H1 (cell line): ENCODE results near the gene GTF2B. TPM values are rescaled to one million over a fixed set of nuclear protein-coding genes. Genes with fewer than 3 reads are reported as not detected.
"Not testable (repeated sequence)": the region's sequence is repeated elsewhere in the genome, so short reads cannot be mapped to it uniquely, and the experiment has no call there.

ENCODE experiments used
- CTCF ChIA-PET: fragments of 300-600 bp; sonication (Branson Sonifier 250); formaldehyde crosslinking; loops from one replicate; lab custom pipeline; 2021; ENCODE audit not compliant: partially characterized antibody; lab: Charles Lee
- POLR2A ChIA-PET: fragments of 300-600 bp; sonication (Branson Sonifier 250); formaldehyde crosslinking; loops from one replicate; lab custom pipeline; 2021; ENCODE audit warnings: inconsistent platforms; ENCODE audit not compliant: partially characterized antibody; lab: Charles Lee
- DNase-seq, 2 experiments: peaks; one replicate each; pipeline versions ENCODE4 v3.0.0 to v3.0.0-alpha.2; 2010 to 2022; ENCODE audit warnings: low spot score in 2 of 2, low read depth in 1 of 2, mixed read lengths in 1 of 2
- FAIRE-seq: peaks from 2 replicates; lab custom pipeline; 2011; peaks lifted over from hg19 to GRCh38; lab: Jason Lieb, UNC
- H2AFZ ChIP-seq: 2 replicates; pipeline ENCODE4 v1.8.1; 2012; ENCODE audit warnings: low read length, inconsistent platforms
- H2AK5ac ChIP-seq: 2 replicates; pipeline ENCODE4 v1.6.1; 2013; ENCODE audit warnings: low read depth, low read length
- H2BK120ac ChIP-seq: replicated peaks from 2 replicates; pipeline ENCODE3; 2013; ENCODE audit warnings: low read depth, low read length, inconsistent platforms
- H2BK12ac ChIP-seq: 2 replicates; pipeline ENCODE4 v1.6.1; 2013; ENCODE audit warnings: low read depth, low read length
- H2BK15ac ChIP-seq: 2 replicates; pipeline ENCODE4 v1.6.1; 2013; ENCODE audit warnings: low read length
- H2BK20ac ChIP-seq: 2 replicates; pipeline ENCODE4 v1.6.1; 2013; ENCODE audit warnings: low read length
- H2BK5ac ChIP-seq: 2 replicates; pipeline ENCODE4 v1.6.1; 2013; ENCODE audit warnings: low read depth, low read length
- H3K14ac ChIP-seq: 2 replicates; pipeline ENCODE4 v1.6.1; 2013; ENCODE audit warnings: inconsistent platforms; ENCODE audit not compliant: insufficient read length
- H3K18ac ChIP-seq: 2 replicates; pipeline ENCODE4 v1.6.1; 2013; ENCODE audit warnings: low read length; ENCODE audit errors: extremely low read depth
- H3K23ac ChIP-seq: 2 replicates; pipeline ENCODE4 v1.6.1; 2013; ENCODE audit warnings: inconsistent platforms; ENCODE audit not compliant: insufficient read length
- H3K23me2 ChIP-seq: 2 replicates; pipeline ENCODE4 v1.6.1; 2013; ENCODE audit warnings: low read depth, low read length
- H3K27ac ChIP-seq: 2 replicates; pipeline ENCODE4 v1.6.1; 2011; ENCODE audit warnings: low read depth, low read length, inconsistent platforms
- H3K27me3 ChIP-seq, 4 experiments: replicated peaks in 1 of 4; 1 replicate in 1 of 4; 2 replicates in 3 of 4; pipeline versions ENCODE4 v1.6.1 to v1.8.1; 2011 to 2013; ENCODE audit warnings: low read length in 3 of 4, mild to moderate bottlenecking in 3 of 4, inconsistent platforms in 2 of 4, mixed read lengths in 2 of 4, moderate library complexity in 1 of 4; ENCODE audit not compliant: control insufficient read depth in 3 of 4, insufficient read depth in 3 of 4; ENCODE audit errors: extremely low read depth in 1 of 4
- H3K36me3 ChIP-seq, 4 experiments: 2 replicates each; pipeline versions ENCODE4 v1.6.1 to v1.8.1; 2011 to 2013; ENCODE audit warnings: mild to moderate bottlenecking in 4 of 4, low read length in 3 of 4, moderate library complexity in 2 of 4, control low read depth in 1 of 4, inconsistent platforms in 1 of 4; ENCODE audit not compliant: insufficient read depth in 4 of 4, control insufficient read depth in 2 of 4
- H3K4ac ChIP-seq: replicated peaks from 2 replicates; pipeline ENCODE3; 2013; ENCODE audit warnings: low read length, low read depth, mixed read lengths, inconsistent platforms; ENCODE audit not compliant: insufficient read length
- H3K4me1 ChIP-seq, 4 experiments: replicated peaks in 1 of 4; 1 replicate in 1 of 4; 2 replicates in 3 of 4; pipeline versions ENCODE4 v1.6.1 to v1.8.1; 2011 to 2013; ENCODE audit warnings: low read length in 3 of 4, inconsistent platforms in 2 of 4, mixed read lengths in 1 of 4; ENCODE audit not compliant: insufficient read depth in 4 of 4, control insufficient read depth in 3 of 4
- H3K4me2 ChIP-seq, 2 experiments: 2 replicates each; pipeline versions ENCODE4 v1.6.1 to v1.8.1; 2011 to 2013; ENCODE audit warnings: low read depth in 2 of 2, low read length in 2 of 2, control low read depth in 1 of 2, inconsistent platforms in 1 of 2, mild to moderate bottlenecking in 1 of 2; ENCODE audit not compliant: insufficient read depth in 1 of 2
- H3K4me3 ChIP-seq, 4 experiments: fragments of 200-600, 300-600 bp in 1 of 4; sonication (generic), shearing (Covaris generic), sonication (Bioruptor Twin) in 1 of 4; 2 replicates each; pipeline versions ENCODE4 v1.5.1 to v1.8.1; 2011 to 2016; ENCODE audit warnings: low read length in 4 of 4, low read depth in 3 of 4, control low read depth in 2 of 4, inconsistent platforms in 2 of 4, mild to moderate bottlenecking in 2 of 4, mixed read lengths in 1 of 4, moderate library complexity in 1 of 4; ENCODE audit not compliant: insufficient read depth in 2 of 4; ENCODE audit errors: extremely low read depth in 1 of 4
- H3K56ac ChIP-seq: replicated peaks from 2 replicates; pipeline ENCODE3; 2013; ENCODE audit warnings: low read depth, mild to moderate bottlenecking, mixed read lengths, low read length, inconsistent platforms; ENCODE audit not compliant: insufficient read length
- H3K79me1 ChIP-seq: 2 replicates; pipeline ENCODE4 v1.6.1; 2013; ENCODE audit warnings: low read depth, low read length, control low read depth
- H3K79me2 ChIP-seq, 2 experiments: 2 replicates each; pipeline versions ENCODE4 v1.6.1 to v1.8.1; 2012 to 2013; ENCODE audit warnings: low read length in 2 of 2, mild to moderate bottlenecking in 2 of 2, inconsistent platforms in 1 of 2; ENCODE audit not compliant: insufficient read depth in 2 of 2, control insufficient read depth in 1 of 2
- H3K9ac ChIP-seq, 4 experiments: replicated peaks in 1 of 4; 1 replicate in 1 of 4; 2 replicates in 3 of 4; pipeline versions ENCODE4 v1.6.1 to v1.8.1; 2011 to 2013; ENCODE audit warnings: low read depth in 3 of 4, low read length in 3 of 4, control low read depth in 2 of 4, mild to moderate bottlenecking in 2 of 4, moderate library complexity in 2 of 4, inconsistent platforms in 1 of 4; ENCODE audit errors: extremely low read depth in 1 of 4
- H3K9me3 ChIP-seq, 2 experiments: 2 replicates each; pipeline versions ENCODE4 v1.6.1 to v1.8.1; 2012 to 2013; ENCODE audit warnings: mild to moderate bottlenecking in 2 of 2, moderate library complexity in 2 of 2, control low read depth in 1 of 2, inconsistent platforms in 1 of 2, low read depth in 1 of 2, low read length in 1 of 2, mixed read lengths in 1 of 2; ENCODE audit not compliant: insufficient read depth in 2 of 2
- H4K20me1 ChIP-seq, 2 experiments: replicated peaks in 1 of 2; 2 replicates each; pipeline versions ENCODE3 to v1.8.1; 2011 to 2013; ENCODE audit warnings: inconsistent platforms in 2 of 2, low read length in 2 of 2, mild to moderate bottlenecking in 1 of 2; ENCODE audit not compliant: insufficient read depth in 2 of 2, control insufficient read depth in 1 of 2
- H4K5ac ChIP-seq: 2 replicates; pipeline ENCODE4 v1.6.1; 2013; ENCODE audit warnings: low read length, low read depth, mixed read lengths, inconsistent platforms; ENCODE audit not compliant: insufficient read length
- H4K8ac ChIP-seq: 2 replicates; pipeline ENCODE4 v1.8.0; 2013; ENCODE audit warnings: mild to moderate bottlenecking, moderate library complexity, low read length, inconsistent platforms; ENCODE audit not compliant: insufficient read depth; ENCODE audit errors: extremely low read depth
- H4K91ac ChIP-seq: replicated peaks from 2 replicates; pipeline ENCODE3; 2013; ENCODE audit warnings: low read length, mixed read lengths, inconsistent platforms; ENCODE audit not compliant: insufficient read length
- WGBS, 2 experiments: shearing (Covaris generic) in 1 of 2; methylation state at CpG; one replicate each; pipeline versions ENCODE4 v1.1.6 to v1.1.7; 2013 to 2015; ENCODE audit warnings: low lambda C conversion rate in 2 of 2, mixed read lengths in 2 of 2, inconsistent platforms in 1 of 2, low coverage in 1 of 2, missing lambda C conversion rate in 1 of 2; ENCODE audit not compliant: insufficient replicate concordance in 2 of 2, insufficient coverage in 1 of 2, insufficient read length in 1 of 2; ENCODE audit errors: extremely low coverage in 1 of 2, missing lambda C conversion rate in 1 of 2; 5-methylcytosine and 5-hydroxymethylcytosine counted together
- polyA plus RNA-seq, 7 experiments: library from polyadenylated mRNA; depleted of rRNA in 3 of 7; stranded (reverse) in 5 of 7; unstranded in 2 of 7; fragments of >200 nt in 5 of 7; fragments of 200-250 nt in 2 of 7; gene quantifications; 1 replicate in 5 of 7; 2 replicates in 1 of 7; 4 replicates in 1 of 7; pipeline versions ENCODE4 v1.2.1 to v1.2.3, GENCODE V29; 2011 to 2013; ENCODE audit warnings: missing spikeins in 2 of 7, mixed read lengths in 2 of 7
- total RNA-seq: library from RNA; stranded (reverse); fragmentation: NEBNext Ultra II Directional; extraction: Animal tissue kit (Norgen Biotek cat#: 25700); gene quantifications from 2 replicates; pipeline ENCODE4 v1.2.1, GENCODE V29; 2021

Gene GTF2B
- total and polyA plus RNA-seq, 2 of the 8 experiments (the other 6 are each of a cell fraction or from before 2014, with no cell fraction given), result 14.9 to 15.6 TPM

DNA sequence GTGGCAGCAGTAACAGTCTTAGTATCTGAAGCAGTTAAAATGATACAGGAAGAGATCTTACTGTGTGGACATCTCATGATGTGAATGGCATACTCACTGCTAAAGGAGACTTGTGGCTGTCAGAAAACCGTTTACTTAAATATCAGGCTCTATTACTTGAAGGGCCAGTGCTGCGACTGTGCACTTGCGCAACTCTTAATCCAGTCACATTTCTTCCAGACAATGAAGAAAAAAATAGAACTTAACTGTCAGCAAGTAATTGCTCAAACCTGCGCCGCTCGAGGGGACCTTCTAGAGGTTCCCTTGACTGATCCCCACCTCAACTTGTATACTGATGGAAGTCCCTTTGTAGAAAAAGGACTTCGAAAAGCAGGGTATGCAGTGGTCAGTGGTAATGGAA is 38.8 kb upstream of the GTF2B start:
- H3K36me3 ChIP-seq, result peaks cover 0 to 30% (median 9%) of the 10 kb centered on the region in 4 experiments; a peak in 7 of 8 replicates
- H2AK5ac ChIP-seq, H2BK12ac ChIP-seq, H3K79me1 ChIP-seq, H3K9me3 ChIP-seq, H2BK20ac ChIP-seq, DNase-seq, H3K4me3 ChIP-seq, H3K9ac ChIP-seq, H3K27ac ChIP-seq, H3K79me2 ChIP-seq, H2AFZ ChIP-seq, H3K4me2 ChIP-seq, H4K20me1 ChIP-seq, H4K5ac ChIP-seq, H3K23me2 ChIP-seq, H3K27me3 ChIP-seq, H2BK120ac ChIP-seq, H4K91ac ChIP-seq, H3K23ac ChIP-seq, H3K14ac ChIP-seq, POLR2A ChIA-PET, FAIRE-seq, CTCF ChIA-PET, H4K8ac ChIP-seq, H3K4me1 ChIP-seq, H2BK5ac ChIP-seq, H3K4ac ChIP-seq, H2BK15ac ChIP-seq, H3K18ac ChIP-seq, H3K56ac ChIP-seq: not testable (repeated sequence)
- WGBS, 2 experiments, result 94% methylated on average over 7 of the region's 7 CpGs; no CpG with 5 or more reads in 1 of the 2 experiments
